Suprapubic skin (tissue), 4 donors: Measurements from ENCODE around the gene LRCH1. TPM values are rescaled to one million over a fixed set of nuclear protein-coding genes. Genes with fewer than 3 reads are reported as not detected.

Experiments used
- DNase-seq, 2 donors: peaks; one replicate each; pipeline ENCODE4 v3.0.0-alpha.2; 2019; ENCODE audit warnings: low spot score in 2 of 2
- H3K27ac ChIP-seq: fragments of 200-600 bp; sonication (generic); one replicate; pipeline ENCODE4 v1.5.1; 2019
- H3K27me3 ChIP-seq: fragments of 200-600 bp; sonication (generic); one replicate; pipeline ENCODE4 v1.5.1; 2019
- H3K36me3 ChIP-seq: fragments of 200-600 bp; sonication (generic); one replicate; pipeline ENCODE4 v1.5.1; 2019
- H3K4me1 ChIP-seq: fragments of 200-600 bp; sonication (generic); one replicate; pipeline ENCODE4 v1.5.1; 2019
- H3K4me3 ChIP-seq: fragments of 200-600 bp; sonication (generic); one replicate; pipeline ENCODE4 v1.5.1; 2019; ENCODE audit warnings: mild to moderate bottlenecking
- H3K9me3 ChIP-seq: fragments of 200-600 bp; sonication (generic); one replicate; pipeline ENCODE4 v1.5.1; 2019
- CTCF ChIP-seq, 2 donors: fragments of 200-600 bp in 1 of 2; fragments of 450-650 bp in 1 of 2; sonication (generic) in 1 of 2; IDR thresholded peaks; one replicate each; pipeline ENCODE4 v1.5.1; 2016 to 2019; ENCODE audit warnings: antibody characterized with exemption in 2 of 2, mild to moderate bottlenecking in 1 of 2, moderate library complexity in 1 of 2
- EP300 ChIP-seq: sonication (generic); formaldehyde crosslinking; IDR thresholded peaks from one replicate; pipeline ENCODE4 v1.6.1; 2017; ENCODE audit warnings: antibody characterized with exemption
- POLR2A ChIP-seq, 2 donors: fragments of 450-650 bp; IDR thresholded peaks; one replicate each; pipeline ENCODE4 v1.6.1; 2017; ENCODE audit warnings: antibody characterized with exemption in 2 of 2, mild to moderate bottlenecking in 2 of 2, moderate library complexity in 2 of 2
- POLR2AphosphoS5 ChIP-seq, 3 donors: sonication (generic); formaldehyde crosslinking; IDR thresholded peaks; one replicate each; pipeline ENCODE4 v1.6.1; 2017; ENCODE audit warnings: antibody characterized with exemption in 3 of 3
- WGBS: methylation state at CpG from one replicate; pipeline ENCODE4 v1.1.5; 2018; 5-methylcytosine and 5-hydroxymethylcytosine counted together
- total RNA-seq, 4 donors: library from RNA; depleted of rRNA; stranded (reverse); fragments of >200 nt; gene quantifications; one replicate each; pipeline ENCODE4 v1.1.0, GENCODE V29; 2016

The LRCH1 gene
- total RNA-seq, 4 donors from 2014 or later, result 29.1 to 44.7 (median 34.9) TPM

GRCh38 chr13:46664195-46664594 lies 111.2 kb downstream of the LRCH1 start:
- Histone ChIP-seq H3K9me3 (no peaks in the 10 kb centered on the region), H3K27me3 (no peaks in the 10 kb centered on the region), H3K27ac (no peak overlapping the region), H3K4me1 (peaks cover 32% of the 10 kb centered on the region), H3K4me3 (no peak overlapping the region), H3K36me3 (no peaks in the 10 kb centered on the region)
- TF ChIP-seq EP300 (no peak), CTCF (IDR thresholded peaks at IDR 0.05) (no peak), POLR2A (IDR thresholded peaks at IDR 0.05) (no peak), POLR2AphosphoS5 (IDR thresholded peaks at IDR 0.05) (no peak)
- no peak for DNase-seq
- WGBS, result 98% methylated on average over 3 of the region's 3 CpGs

- H3K27ac ChIP-seq, result no peak overlapping the region
- DNase-seq, result no peak
- H3K27me3 ChIP-seq, result no peaks in the 10 kb centered on the region
- H3K36me3 ChIP-seq, result no peaks in the 10 kb centered on the region
- no peak for TF ChIP-seq EP300
- no peak for TF ChIP-seq POLR2AphosphoS5 (IDR thresholded peaks at IDR 0.05)
- no peak for TF ChIP-seq POLR2A (IDR thresholded peaks at IDR 0.05)
- TF ChIP-seq CTCF (IDR thresholded peaks at IDR 0.05), result no peak
- H3K4me1 ChIP-seq, result peaks cover 32% of the 10 kb centered on the region
- no peak overlapping the region for H3K4me3 ChIP-seq
- no peaks in the 10 kb centered on the region for H3K9me3 ChIP-seq
Measured at GRCh38 chr13:46665248-46665632, 112.3 kb downstream of the LRCH1 start.

- 63% methylated on average over 7 of the region's 7 CpGs for WGBS
- peaks cover 32% of the 10 kb centered on the region for H3K4me1 ChIP-seq
- no peaks in the 10 kb centered on the region for H3K36me3 ChIP-seq
- no peaks in the 10 kb centered on the region for H3K27me3 ChIP-seq
- DNase-seq, result no peak
- peak overlapping the region; percentile 8 for H3K27ac ChIP-seq
- H3K4me3 ChIP-seq, result no peak overlapping the region
- H3K9me3 ChIP-seq, result no peaks in the 10 kb centered on the region
- TF ChIP-seq POLR2AphosphoS5 (IDR thresholded peaks at IDR 0.05), result no peak
Measured at GRCh38 chr13:46665633-46666482, 112.9 kb downstream of the LRCH1 start.

GRCh38 chr13:46666727-46667456 lies 113.9 kb downstream of the LRCH1 start:
- Histone ChIP-seq H3K4me1 (peaks cover 32% of the 10 kb centered on the region), H3K27me3 (no peaks in the 10 kb centered on the region), H3K9me3 (no peaks in the 10 kb centered on the region), H3K27ac (no peak overlapping the region), H3K36me3 (no peaks in the 10 kb centered on the region), H3K4me3 (no peak overlapping the region)
- 50% methylated on average over 3 of the region's 3 CpGs for WGBS
- TF ChIP-seq CTCF (IDR thresholded peaks at IDR 0.05) (no peak), POLR2A (IDR thresholded peaks at IDR 0.05) (no peak), EP300 (no peak), POLR2AphosphoS5 (IDR thresholded peaks at IDR 0.05) (no peak)
- no peak for DNase-seq

- WGBS, result 66% methylated on average over 4 of the region's 4 CpGs
- Histone ChIP-seq H3K4me1 (peaks cover 32% of the 10 kb centered on the region), H3K4me3 (peak overlapping the region; percentile 21), H3K9me3 (no peaks in the 10 kb centered on the region), H3K27ac (no peak overlapping the region), H3K27me3 (no peaks in the 10 kb centered on the region), H3K36me3 (no peaks in the 10 kb centered on the region)
- no peak for DNase-seq
- TF ChIP-seq POLR2AphosphoS5 (IDR thresholded peaks at IDR 0.05) (no peak), CTCF (IDR thresholded peaks at IDR 0.05) (no peak), EP300 (no peak), POLR2A (IDR thresholded peaks at IDR 0.05) (no peak)
Measured at GRCh38 chr13:46667687-46668281, 114.8 kb downstream of the LRCH1 start.
